NCI-H187 (cell line): ENCODE measurements around the gene CHSY1.
"Not testable (repeated sequence)": the region's sequence is repeated elsewhere in the genome, so short reads cannot be mapped to it uniquely, and the experiment has no call there.

Experiments
- DNase-seq, 2 experiments: peaks; one replicate each; lab custom pipeline; 2025; lab: John Stamatoyannopoulos, UW

CHSY1 gene

DNA sequence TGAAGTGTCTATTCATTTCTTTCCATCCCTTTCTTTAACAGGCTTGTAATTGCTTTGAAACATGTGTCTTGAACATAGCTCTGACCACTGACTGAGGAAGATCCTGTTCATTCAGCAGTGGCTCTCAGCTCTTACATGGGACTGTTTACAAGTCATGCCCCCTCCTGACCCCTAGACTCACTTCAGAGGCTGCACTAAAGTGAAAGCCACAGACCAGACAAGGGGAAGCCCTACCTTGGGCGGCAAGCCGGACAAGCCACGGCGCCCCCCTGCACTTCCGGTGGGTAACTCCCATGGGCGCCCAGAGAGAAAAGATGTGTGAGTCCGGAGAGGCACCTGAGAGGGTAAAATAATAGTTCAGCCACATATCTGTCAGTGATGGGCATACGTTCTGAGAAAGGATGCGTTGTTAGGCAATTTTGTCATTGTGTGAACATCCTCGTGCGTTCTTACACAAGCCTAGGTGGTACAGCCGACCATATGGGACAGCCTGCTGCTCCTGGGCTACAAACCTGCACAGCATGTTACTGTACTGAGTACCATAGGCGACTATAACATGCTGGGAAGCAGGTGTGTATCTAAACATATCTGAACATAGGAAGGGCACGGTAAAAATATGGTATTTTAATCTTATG, 116.2 kb downstream of the CHSY1 start:
- no peak for DNase-seq

DNA sequence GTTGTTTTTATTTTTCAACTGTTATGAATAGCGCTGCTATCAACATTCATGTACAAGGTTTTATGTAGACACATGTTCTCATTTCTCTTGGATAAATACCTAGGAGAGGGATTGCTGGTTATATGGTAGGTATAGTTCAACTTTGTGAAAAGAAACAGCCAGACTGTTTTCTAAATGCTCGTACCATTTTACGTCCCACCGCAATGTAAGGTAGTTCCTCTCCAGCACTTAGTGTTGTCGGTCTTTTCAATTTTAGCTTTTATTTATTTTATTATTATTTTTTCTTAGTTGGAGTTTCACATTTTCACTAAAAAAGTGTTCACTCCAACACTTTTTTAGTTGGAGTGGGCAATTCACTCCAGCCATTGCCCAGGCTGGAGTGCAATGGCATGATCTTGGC, 117.1 kb downstream of the CHSY1 start:
- DNase-seq, result no peak

DNA sequence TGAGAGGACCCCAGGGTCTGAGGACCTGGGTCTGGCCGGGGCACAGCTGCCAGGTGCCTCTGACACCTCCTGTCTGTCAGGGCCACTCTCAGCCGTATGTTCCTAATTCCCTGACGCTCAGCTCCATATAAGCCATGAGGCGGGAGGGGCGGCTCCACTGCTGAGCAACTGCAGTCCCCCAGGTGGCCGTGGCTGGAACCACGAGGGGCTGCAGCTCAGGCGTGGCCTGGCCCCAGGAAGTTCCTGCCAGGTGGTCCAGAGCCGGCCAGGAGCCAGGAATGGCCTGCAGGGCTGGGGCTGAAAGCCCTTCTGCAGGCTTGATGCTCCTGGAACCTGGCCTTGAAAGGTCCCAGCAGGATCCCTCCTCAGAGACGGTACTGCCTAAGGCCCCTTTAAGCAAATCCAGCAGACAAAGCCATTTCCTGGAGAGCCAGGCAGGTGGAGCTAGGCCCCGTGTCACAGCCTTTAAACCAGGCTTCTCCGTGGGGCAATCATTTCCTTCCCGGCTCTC, 118.0 kb downstream of the CHSY1 start:
- DNase-seq, result no peak

DNA sequence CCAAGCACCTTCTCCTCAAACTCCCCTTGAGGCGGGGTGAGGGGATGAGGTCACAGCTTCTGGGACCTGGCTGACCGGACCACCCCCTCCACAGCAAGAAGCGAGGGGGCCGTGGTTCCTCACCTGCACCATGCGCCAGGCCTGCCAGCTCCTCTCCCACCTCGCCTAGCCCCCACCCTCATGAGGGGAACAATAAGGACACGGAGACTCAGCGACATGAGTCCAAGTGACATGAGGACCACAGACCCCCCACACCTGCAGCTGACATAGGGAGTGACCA, 118.7 kb downstream of the CHSY1 start:
- DNase-seq, result no peak

DNA sequence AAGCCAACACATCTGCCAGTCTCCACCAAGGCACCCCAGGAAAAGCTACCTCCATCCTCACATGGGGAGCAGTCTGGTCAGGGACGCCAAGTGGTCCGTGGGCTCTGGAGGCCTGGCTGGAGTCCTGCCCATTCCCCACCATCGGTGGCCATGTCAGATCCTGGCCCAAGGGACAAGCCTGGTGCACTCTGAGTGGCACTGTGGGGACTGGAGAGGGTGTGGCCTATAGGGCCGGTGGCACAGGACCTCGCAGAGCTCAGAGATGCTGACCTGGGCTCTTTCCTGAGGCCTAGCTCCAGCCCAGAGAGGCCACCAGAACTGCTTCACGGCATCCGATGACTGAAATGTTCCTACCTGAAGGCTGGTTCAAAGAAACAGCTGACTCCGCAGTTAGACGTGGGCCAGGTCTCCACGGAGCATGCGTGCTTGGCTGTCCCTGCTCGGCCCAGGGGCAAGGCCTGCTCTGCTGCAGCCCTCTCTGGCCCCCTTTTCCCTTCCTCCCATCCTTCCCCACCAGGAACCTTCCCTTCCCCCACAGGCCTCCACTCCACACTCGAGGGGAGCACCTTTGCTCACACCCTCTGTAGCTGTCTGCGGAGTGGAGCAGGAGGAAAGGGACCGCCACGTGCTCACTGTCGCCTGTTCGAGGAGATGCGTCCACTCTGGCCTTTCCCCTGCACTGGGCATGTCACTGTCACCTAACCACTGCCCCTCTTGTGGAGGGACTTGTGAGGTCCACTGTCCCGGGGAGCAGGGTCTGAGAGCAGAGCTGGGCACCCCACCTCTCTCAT, 119.3 kb downstream of the CHSY1 start:
- DNase-seq, result no peak

DNA sequence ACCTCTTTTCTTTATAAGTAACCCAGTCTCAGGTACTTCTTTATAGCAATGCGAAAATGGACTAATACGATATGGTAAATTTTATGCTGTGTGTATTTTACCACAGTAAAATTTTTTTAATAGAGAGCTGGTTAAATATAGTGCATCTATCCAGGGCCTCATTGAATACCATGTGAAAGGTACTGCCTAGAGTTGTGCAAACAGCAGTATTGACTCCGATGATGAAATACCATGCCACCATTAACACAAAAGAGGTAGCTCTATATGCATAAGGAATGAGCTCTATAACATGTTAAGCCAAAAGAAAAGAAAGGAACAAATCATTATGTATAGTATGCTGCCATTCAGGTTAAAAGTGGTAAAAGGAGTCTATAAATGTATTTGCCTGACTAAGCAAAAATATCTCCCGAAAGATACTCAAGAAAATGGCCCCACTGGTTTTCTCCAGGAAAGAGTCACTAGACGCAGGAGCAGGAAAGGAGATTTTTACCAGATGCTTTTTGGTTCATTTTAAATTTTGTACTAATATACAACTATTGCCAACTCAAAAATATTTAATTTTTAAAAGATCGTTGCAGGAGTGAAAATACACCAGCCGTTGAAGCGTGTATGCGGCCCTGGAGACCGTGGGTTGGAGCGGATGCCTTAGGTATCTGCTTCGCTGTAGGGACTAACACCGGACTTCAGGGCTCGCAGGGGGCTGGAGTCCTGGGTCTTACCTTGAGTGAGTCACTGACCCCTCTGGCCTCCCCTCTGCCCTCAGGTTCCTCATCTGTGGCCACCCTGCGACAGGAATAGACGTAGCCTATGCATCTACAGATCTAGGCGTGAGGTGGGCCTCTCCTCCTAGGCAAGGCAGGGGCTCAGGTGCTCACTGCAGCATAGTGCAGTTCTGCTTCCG, 120.1 kb downstream of the CHSY1 start:
- DNase-seq, result no peak

DNA sequence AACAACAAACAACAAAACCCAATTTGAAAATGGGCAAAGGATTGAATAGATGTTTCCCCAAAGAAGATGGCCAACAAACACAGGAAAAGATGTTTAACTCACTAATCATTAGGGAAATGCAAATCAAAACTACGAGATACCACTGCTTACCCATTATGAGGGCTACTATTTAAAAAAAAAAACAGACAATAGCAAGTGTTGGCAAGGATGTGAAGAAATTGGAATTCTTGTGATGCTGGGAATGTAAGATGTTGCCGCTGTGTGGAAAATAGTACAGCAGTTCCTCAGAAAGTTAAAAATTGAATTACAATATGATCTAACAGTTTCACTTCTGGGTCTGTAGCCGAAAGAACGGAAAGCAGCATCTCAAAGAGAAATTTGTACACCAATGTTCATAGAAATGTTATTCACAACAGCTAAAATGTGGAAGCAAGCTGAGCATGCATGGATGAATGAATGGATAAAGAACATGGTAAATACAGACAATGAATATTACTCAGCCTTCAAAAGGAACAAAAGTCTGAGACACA, 121.9 kb downstream of the CHSY1 start:
- DNase-seq, result no peak

DNA sequence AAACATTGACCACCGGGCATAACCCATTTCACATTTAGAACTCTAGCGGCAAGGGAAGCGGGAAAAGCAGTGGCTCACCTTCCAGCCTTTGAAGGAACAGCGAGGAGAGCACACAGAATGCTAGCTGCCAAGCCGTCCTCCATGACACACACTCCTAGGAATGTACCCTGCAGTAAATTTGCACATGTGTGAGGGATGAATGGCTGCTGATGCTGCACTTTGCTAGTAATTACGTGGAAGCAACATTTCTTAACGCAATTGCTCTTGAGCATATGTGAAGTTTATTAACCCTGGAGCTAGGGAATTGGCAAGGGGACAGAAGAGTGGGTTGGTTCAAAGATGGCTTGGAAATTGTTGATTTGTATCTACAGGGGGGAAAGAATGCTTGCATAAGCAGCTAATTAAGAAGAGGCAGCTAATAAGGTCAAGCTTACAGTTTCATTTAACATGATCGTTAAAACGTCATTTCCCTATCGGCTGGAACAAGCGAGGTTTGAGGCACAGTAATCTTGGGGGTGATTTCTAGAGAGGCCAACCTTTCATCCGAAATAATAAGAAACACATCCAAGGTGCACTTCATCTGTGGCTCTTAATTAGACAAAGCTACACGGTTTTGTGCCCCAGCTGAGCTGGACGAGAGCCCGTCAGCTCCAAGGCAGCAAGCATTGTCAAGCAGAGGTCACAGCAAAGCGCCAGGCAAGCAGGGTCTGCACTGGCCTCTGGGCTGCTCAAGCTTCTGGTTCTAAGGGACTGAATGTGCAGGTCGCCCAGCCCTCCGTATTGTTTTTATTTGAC, 123.4 kb downstream of the CHSY1 start:
- no peak for DNase-seq

DNA sequence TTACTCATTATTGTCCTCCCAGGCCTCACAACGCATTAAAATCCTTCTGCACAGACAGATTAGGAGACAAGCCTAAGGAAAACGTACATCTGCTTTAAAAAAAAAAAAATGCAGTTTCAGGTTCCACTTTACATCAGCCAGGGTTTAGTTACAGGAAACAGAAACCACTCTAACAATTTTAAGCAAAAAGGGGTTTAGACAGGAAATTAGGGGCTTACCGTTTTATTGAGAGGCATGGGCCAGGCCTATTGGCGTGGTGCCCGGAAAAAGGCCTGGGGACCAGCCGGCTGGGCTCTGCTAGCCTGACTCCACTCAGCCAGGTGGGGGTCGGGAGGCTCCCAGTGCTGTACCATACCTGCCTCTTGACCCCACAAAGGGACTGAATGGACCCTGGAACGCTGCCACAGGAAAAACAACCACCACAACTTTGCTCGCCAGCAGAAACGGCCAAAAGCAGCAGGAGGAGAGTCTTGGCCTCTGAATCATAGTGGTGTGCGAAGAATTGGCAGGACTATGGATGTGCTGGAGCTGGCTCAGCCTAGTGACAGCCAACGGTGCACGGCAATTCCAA, 124.3 kb downstream of the CHSY1 start:
- no peak for DNase-seq

DNA sequence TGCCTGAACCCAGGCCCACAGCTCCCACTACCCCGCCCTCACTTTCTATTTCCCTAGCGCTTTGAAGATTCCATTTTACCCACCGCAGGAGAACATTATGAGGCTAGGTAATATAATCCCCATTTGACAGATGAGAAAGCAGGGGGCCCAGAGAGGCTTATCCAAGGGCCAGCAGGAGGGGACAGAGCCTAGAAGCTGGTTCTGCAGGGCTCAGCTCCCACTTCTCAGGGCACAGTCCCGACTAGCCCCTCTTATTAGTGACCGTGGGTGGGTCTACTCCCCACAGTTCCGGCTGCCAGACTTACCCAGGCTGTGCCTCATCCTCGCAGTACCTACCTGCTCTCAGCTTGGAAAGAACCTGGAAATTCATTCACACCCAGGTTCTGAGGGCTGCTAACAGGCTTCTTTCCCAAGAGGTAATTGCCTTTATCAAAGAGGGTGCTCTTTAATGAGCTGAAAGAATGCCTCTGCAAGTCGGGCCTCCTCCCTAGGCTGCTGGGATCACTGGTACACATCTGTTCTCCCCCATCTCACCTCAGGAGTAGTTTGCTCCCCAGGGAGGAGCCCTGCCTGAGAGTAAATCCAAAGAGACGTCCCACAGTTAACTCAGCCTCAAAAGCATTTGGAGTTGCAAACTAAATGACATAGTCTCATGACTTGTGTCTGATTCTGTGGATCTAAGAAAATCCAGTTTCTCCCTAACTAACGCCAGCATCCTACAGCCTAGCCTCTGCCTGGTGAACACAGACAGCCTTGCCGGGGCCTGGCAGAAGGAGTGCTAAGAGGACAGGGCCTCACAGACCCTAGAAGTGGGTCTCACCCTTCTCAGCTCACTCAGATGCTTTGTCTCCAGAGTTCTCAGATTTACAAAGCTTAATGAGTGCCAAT, 125.0 kb downstream of the CHSY1 start:
- DNase-seq, result no peak

DNA sequence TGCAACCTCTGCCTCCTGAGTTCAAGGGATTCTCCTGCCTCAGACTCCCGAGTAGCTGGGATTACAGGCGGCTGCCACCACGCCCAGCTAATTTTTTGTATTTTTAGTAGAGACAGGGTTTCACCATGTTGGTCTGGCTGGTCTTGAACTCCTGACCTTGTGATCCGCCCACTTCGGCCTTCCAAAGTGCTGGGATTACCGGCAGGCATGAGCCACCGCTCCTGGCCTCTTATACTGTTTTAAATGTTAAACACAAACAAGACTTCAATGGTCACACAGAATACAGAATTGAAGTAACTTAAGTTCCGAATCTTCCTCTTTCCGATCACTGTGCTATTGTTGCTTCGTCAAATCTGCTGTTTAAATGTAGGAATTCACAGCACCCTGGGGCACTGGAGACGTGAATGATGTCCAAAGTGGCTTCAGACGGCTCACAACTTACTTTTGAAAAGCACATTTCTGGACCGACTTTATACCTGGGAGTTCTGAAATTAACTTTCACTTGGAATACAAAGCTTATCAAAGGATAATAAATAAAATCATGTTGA, 125.9 kb downstream of the CHSY1 start:
- not testable (repeated sequence) for DNase-seq
